ENCODE data around the gene TMEM256.

Gene TMEM256

DNA sequence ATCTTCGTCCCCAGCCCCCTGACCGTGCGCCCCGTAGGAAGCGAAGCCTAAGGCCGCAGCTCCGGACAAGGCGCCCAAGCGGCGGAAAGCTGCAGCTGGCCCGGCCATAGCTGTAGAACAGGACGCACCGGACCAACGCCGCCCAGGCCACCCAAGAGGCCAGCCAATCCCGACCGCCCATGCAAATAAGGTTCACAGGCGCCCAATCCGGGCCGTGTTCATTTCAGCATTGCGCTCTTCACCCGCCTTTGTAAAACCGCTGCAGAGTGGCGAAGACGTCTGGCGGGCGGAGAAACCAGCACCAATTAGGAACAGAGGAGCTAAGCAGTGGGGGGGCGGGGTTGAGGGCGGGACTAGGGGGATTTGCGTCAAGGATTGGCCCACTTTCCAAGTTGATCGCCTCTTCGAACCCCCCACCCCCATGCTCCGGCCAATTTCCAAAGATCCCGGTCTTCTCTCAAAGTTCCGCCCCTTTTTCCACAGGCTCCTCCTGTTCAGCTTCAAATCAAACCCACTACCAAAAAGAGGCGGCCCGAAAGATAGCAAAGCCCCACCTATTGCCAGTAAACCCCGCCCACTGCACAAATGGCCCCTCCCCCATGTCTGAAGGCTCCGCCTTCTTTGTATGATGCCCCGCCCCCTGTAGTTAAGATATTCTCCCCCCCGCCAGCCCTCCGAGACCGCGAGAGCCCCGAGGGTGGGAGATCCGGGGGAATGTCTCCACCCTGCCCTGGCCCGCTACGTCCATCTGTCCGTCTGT, at the start of gene TMEM256:
TMEM256 (minus strand) TSS at position 121 of the 760 bp plus-strand sequence; CDS start at position 108, 13 bp downstream.
- peak; percentile 98 for DNase-seq (ENCODE audit: insufficient read length, low spot score)
- FAIRE-seq, result peak; percentile 100

- no peak for FAIRE-seq
- no peak for DNase-seq (ENCODE audit: insufficient read length, low spot score)
Observed at GRCh38 chr17:7448461-7448860, 44.6 kb upstream of the TMEM256 start.

DNA sequence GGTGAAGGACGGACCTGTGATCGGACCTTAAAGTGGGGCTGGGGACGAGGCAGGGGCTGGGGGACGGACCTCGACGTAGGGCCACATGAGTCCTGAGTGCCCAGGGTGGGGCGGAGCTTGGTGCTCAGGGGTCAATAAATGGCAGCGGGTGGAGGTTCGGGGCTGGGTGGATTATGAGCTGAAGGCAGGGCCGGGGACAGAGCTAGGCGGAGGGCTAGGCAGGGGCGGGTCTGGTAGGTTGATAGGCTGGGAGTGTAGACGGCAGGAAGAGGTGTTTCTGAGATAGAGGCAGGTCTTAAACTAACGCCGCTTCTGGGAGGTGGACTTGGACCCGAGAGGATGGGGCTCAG, 41.7 kb upstream of the TMEM256 start:
- no peak for DNase-seq (ENCODE audit: insufficient read length, low spot score)
- peak; percentile 40 for FAIRE-seq

DNA sequence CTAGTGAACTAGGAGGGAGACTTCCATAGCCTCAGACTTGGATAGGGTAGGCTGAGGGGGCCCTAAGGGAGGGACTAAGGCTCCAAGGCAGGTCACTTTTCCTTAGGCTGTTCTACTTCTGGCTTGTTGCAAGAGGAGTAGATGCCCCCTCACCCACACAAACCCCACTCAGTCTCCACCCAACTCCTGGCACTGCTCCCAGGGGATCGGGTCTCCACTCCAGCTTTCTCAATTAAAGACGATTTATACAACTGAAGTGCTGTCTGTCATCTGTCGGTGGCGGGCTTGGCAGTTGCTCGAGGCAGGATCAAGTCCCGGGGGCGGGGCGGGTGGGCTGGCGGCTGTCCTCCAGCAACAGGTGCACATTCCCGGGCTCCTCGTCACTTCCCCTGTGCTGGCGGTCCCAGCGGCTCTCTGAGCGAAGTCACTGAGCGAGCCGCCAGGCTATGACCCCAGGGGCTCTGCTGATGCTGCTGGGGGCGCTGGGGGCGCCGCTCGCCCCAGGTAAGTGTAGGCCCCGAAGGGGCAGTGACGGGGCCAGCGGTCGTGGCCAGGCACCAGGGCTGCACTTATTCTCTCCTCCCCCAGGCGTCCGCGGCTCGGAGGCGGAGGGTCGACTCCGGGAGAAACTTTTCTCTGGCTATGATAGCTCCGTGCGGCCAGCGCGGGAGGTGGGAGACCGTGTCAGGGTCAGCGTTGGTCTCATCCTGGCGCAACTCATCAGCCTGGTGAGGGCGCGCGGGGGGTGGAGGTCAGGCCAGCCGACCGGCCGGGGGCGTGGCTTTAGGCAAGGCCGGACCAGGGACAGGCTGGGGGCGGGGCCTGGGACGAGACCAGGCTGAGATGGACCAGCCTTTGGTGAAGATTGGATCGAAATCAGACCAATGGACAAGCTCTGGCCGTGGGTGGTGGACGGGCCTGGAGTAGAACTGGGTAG, 41.1 kb upstream of the TMEM256 start, which contains the start of gene CHRNB1:
CHRNB1 (plus strand) TSS at position 380 of the 937 bp plus-strand sequence; CDS start at position 447, 67 bp downstream.
- peak; percentile 69 for FAIRE-seq

GRCh38 chr17:7443499-7444485, 39.9 kb upstream of the TMEM256 start:
- no peak for FAIRE-seq
- no peak for DNase-seq (ENCODE audit: insufficient read length, low spot score)

More for the DNA sequence above, 41.1 kb upstream of the TMEM256 start, which contains the start of gene CHRNB1:
- DNase-seq (ENCODE audit: insufficient read length, low spot score), result peak; percentile 66

DNA sequence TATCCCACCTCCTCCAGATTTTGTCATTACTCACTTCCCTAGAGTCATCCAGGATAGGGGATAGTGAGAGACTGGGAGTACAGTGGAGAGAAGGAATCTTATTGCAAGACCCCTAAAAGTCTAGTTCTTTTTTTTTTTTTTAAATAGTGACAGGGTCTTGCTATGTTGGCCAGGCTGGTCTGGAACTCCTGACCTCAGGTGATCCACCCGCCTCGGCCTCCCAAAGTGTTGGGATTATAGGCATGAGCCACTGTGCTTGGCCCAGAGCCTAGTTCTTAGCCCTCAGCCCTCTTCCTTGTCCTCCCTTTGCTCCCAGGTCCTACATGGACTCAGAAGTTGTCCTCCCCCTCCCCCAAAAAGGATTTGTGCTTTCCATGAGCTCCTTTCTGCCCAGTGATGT, 38.2 kb upstream of the TMEM256 start:
- no peak for DNase-seq (ENCODE audit: insufficient read length, low spot score)
- no peak for FAIRE-seq

DNA sequence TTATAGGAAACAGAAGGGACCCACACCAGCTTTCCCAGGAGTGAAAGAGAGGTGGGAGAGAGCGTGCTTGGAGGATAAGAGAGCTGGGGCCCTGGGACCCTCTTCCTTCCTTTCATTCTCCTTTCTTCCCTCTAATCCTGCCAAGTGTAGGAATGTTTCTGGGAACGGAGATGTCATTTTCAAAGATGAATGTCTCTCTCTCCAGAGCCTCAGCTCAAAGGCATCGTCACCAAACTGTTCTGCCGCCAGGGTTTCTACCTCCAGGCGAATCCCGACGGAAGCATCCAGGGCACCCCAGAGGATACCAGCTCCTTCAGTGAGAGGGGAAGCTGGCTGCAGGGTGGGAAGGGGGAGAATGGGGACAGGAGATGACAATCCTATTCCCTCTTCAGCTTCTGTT, 37.4 kb upstream of the TMEM256 start:
- FAIRE-seq, result no peak
- no peak for DNase-seq (ENCODE audit: insufficient read length, low spot score)

DNA sequence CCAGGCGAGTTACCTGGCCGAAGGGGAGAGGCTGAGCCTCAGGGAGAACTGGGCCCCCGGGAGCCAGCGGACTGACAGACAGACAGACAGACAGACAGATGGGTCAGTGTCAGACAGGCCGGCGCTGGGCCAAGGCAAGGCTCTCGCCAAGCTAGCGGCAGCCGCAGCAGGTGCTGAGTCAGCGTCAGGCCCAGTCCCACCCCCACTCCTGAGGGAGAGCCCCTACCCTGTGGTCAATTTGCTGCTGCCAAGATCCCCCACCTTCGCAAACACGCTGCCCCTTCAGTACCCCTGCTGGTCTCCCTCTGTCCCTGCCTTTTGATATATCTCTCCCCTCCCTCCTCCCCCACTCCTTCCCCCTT, 36.9 kb upstream of the TMEM256 start:
- DNase-seq (ENCODE audit: insufficient read length, low spot score), result no peak
- FAIRE-seq, result no peak

DNA sequence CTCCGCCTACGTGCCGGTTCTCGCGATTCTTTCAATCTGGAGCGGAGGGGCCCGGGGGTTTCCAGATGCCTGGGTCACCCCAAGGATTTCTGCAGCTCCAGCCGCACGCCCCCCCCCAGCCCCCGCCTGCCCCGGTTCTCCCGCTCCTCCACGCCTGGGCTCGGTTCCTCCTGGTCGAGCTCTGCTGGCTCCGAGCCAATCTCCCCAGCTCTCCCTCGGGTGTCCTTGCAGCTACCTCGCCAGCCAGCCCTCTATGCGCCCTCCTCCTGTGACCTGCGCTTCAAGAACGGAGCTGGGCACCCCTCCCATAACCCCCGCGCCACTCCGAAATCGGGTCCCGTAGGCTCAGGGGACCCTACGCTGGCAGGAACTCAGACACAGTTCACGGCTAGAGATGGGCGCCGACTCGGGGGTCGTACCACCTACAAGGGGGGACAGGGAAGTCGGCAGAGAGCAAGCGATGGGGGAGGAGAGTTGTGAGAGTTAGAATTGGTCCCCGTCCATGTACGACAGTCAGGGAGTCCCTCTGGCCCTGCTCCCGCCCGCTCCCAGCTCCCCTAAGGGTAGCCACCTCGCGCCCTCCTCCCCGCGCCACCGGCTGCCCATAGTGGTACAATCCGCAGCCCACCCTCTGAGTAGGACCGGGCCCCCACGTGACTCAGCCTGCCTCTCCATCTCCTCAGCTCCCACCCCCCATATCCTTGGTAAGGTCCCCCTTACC, 36.4 kb upstream of the TMEM256 start:
- peak; percentile 87 for FAIRE-seq
- no peak for DNase-seq (ENCODE audit: insufficient read length, low spot score)

DNA sequence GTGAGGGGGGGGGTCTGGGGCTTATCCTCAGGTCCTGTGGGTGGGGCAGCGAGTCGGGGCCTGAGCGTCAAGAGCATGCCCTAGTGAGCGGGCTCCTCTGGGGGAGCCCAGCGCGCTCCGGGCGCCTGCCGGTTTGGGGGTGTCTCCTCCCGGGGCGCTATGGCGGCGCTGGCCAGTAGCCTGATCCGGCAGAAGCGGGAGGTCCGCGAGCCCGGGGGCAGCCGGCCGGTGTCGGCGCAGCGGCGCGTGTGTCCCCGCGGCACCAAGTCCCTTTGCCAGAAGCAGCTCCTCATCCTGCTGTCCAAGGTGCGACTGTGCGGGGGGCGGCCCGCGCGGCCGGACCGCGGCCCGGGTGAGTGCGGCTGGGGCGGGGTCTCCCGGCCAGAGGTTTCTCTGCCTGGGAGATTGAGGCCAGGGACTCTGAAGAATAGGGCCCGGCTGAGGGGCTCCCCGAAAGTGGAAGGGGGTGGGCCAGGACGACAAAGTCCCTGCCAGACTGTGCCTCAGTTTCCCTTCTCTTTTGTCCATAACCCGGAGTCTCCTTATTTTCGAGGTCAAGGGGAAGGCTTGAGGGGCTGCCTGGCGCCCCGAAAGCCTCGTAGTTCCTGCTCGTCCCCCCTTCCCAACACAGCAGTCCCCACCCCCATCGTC, 35.7 kb upstream of the TMEM256 start, which contains the start of gene FGF11:
FGF11 (plus strand) TSS at position 51 of the 651 bp plus-strand sequence; CDS start at position 160, 109 bp downstream.
- DNase-seq (ENCODE audit: insufficient read length, low spot score), result no peak
- no peak for FAIRE-seq

DNA sequence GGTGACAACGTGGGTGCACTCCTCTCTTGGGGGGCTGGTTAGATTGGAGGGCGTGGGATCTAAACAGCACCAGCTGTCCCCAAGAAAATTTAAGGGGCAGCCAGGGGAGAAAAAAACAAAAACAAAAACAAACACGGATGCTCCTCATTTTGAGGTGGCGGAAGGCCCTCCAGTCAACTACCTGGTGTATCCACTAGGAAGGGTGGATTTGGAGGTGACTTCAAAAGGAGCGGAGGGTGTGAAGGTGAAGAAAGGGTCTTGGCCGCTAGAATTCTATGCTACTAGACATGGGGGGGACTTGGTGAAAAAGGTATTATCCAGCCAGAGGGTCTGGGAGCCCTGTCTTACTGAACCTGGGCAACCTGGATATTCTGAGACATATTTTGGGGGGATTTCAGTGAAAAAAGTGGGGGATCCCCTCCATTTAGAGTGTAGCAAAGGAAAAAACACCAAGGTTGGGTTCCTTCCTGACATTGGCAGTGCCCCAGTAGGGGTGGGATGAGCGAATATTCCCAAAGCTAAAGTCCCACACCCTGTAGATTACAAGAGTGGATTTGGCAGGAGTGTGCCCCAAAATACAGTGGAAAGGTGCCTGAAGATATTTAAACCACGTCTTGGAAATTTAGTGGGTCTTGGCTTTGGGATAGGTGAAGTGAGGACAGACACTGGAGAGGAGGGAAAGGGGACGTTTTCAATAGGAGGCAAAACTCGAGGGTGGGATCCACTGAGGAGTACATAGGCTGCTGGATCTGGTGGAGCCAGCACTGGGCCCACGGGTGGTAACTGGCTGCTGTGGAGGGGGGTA, 35.0 kb upstream of the TMEM256 start:
- FAIRE-seq (no peak), DNase-seq (ENCODE audit: insufficient read length, low spot score) (no peak)

GRCh38 chr17:7437950-7438614, 34.2 kb upstream of the TMEM256 start:
- DNase-seq (ENCODE audit: insufficient read length, low spot score), result no peak
- FAIRE-seq, result no peak

DNA sequence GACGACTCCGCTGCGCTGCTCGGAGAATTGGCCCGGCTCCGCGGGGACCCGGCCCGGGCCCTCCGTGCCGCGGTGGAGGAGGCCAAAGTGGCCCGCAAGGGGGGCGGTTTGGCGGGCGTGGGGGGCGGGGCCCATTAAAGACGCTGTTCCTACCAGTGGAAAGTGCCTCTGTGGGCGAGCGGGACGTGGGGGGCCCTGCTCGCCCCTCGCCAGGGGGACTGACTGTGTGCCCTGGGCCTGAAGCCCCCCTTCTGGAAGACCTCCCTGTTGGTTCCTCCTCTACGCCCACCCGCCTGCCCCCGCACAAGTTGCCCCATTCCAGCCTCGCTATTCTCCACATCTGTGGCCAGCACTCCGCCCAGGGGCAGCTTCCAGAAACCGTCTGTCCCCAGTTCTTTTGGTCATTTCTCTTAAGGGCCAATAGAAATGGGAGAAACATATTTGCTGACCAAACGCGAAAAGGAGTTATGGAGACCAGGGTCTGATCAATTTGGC, 33.5 kb upstream of the TMEM256 start:
- DNase-seq (ENCODE audit: insufficient read length, low spot score) (no peak), FAIRE-seq (no peak)

DNA sequence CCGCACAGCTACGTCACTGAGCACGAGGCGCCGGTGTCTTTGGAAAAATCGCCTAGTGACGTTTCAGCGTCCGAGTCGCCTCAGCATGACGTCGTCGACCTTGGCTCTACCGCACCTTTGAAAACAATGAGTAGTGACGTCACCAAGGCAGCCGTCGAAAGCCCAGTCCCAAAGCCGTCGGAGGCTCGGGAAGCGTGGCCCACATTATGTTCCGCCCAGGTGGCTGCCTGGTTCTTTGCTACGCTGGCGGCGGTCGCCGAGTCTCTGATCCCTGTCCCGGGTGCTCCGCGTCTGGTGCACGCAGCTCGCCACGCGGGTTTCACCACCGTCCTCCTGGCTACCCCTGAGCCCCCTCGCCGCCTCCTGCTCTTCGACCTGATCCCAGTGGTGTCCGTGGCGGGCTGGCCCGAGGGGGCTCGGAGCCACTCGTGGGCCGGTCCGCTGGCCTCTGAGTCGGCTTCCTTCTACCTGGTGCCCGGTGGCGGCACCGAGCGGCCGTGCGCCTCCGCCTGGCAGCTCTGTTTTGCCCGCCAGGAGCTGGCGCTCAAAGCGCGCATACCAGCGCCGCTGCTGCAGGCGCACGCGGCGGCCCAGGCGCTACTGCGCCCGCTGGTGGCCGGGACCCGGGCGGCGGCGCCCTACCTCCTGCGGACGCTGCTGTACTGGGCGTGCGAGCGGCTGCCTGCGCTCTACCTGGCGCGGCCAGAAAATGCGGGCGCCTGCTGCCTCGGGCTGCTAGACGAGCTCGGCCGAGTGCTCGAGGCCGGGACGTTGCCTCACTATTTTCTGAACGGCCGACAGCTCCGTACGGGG, 32.9 kb upstream of the TMEM256 start:
- DNase-seq (ENCODE audit: insufficient read length, low spot score) (no peak), FAIRE-seq (no peak)

DNA sequence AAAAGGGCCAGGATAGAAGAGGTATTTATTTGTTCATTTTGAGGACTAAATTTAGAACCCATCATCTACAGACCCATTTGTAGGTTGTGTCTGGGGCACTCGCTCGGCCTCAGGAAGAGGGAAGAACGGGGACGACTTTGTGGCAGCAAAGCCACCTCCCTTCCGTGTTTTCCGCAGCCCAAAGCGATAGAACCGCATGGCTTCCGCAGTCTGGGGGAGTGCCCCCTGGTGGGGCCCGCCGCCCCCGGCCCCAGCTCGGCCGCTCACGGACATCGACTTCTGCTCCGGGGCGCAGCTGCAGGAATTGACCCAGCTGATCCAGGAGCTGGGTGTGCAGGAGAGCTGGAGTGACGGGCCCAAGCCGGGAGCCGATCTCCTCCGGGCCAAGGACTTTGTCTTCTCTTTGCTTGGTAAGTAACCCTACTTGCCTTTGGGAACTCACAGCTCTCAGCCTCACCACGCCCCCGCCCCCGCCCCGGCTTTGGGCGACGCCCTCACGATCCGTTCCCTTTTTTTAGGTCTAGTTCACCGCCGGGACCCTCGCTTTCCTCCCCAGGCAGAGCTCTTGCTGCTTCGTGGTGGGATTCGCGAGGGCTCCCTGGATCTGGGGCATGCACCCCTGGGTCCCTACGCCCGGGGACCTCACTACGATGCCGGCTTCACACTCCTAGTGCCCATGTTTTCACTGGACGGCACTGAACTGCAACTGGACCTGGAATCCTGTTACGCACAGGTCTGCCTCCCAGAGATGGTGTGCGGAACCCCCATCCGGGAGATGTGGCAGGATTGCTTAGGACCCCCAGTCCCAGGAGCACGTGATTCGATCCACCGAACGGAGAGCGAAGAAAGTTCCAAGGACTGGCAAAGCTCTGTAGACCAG, 32.0 kb upstream of the TMEM256 start:
- DNase-seq (ENCODE audit: insufficient read length, low spot score) (no peak), FAIRE-seq (no peak)

DNA sequence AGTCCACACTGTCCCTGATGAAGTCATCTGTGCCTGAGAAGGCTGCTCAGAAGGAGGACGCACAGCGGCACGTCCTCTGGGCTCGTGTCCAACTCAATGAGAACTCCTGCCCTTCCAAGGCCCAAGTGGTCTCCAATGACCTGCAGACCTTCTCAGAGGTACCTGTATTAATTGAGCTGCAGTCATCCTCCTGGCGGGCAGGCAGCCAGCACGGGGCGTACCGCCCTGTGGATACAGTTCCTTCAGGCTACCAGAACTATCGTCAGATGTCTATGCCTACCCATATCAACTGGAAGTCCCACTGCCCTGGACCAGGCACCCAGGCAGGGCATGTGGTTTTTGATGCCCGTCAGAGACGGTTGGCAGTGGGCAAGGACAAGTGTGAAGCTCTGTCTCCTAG, 28.4 kb upstream of the TMEM256 start:
- DNase-seq (ENCODE audit: insufficient read length, low spot score), result no peak

More for the DNA sequence above, 28.4 kb upstream of the TMEM256 start:
- FAIRE-seq, result no peak
